IMR-90 (cell line): ENCODE results near the gene EFCC1. TPM values are rescaled to one million over a fixed set of nuclear protein-coding genes. Genes with fewer than 3 reads are reported as not detected.

Source experiments
- ATAC-seq: fragments of 200-7000 bp; cut with Tn5 transposase; 2 replicates; pipeline ENCODE4 v1.9.1; 2020; ENCODE audit warnings: low read depth, mild to moderate bottlenecking, moderate library complexity
- BruUV-seq: library from RNA; stranded (reverse); fragments of 400-500 nt; replicated peaks from 2 replicates; lab custom pipeline; 2021; lab: Mats Ljungman, UMichigan
- CTCF ChIA-PET: fragments of 300-600 bp; formaldehyde crosslinking; extraction: SDS; loops from one replicate; lab custom pipeline; 2021; ENCODE audit warnings: antibody characterized with exemption; lab: Yijun Ruan, JAX
- POLR2A ChIA-PET: fragments of 300-600 bp; sonication (Branson Sonifier 250); formaldehyde crosslinking; loops from one replicate; lab custom pipeline; 2022; ENCODE audit warnings: antibody characterized with exemption; ENCODE audit not compliant: unreplicated experiment; lab: Charles Lee
- DNase-seq: peaks from one replicate; pipeline ENCODE4 v3.0.0; 2013
- H2AFZ ChIP-seq: replicated peaks from 2 replicates; pipeline ENCODE3; 2013; ENCODE audit warnings: low read length, mild to moderate bottlenecking; ENCODE audit not compliant: poor library complexity
- H2AK5ac ChIP-seq: 2 replicates; pipeline ENCODE4 v1.6.1; 2013; ENCODE audit warnings: low read depth, low read length, inconsistent platforms
- H2AK9ac ChIP-seq: replicated peaks from 2 replicates; pipeline ENCODE3; 2013; ENCODE audit warnings: mild to moderate bottlenecking, low read depth, low read length, moderate library complexity; ENCODE audit not compliant: poor library complexity
- H2BK120ac ChIP-seq: 2 replicates; pipeline ENCODE4 v1.6.1; 2013; ENCODE audit warnings: low read depth, low read length, inconsistent platforms
- H2BK15ac ChIP-seq: 3 replicates; pipeline ENCODE4 v1.6.1; 2013; ENCODE audit warnings: low read depth, low read length, inconsistent platforms
- H2BK20ac ChIP-seq: 2 replicates; pipeline ENCODE4 v1.6.1; 2013; ENCODE audit warnings: low read depth, mild to moderate bottlenecking, inconsistent platforms, low read length, moderate library complexity
- H2BK5ac ChIP-seq: 2 replicates; pipeline ENCODE4 v1.6.1; 2013; ENCODE audit warnings: mild to moderate bottlenecking, low read depth, low read length, inconsistent platforms; ENCODE audit not compliant: poor library complexity, severe bottlenecking
- H3K14ac ChIP-seq: replicated peaks from 2 replicates; pipeline ENCODE4 v1.6.1; 2013; ENCODE audit warnings: low read depth, low read length, inconsistent platforms
- H3K18ac ChIP-seq: 2 replicates; pipeline ENCODE4 v1.6.1; 2013; ENCODE audit warnings: low read depth, low read length, control low read depth
- H3K23ac ChIP-seq: 2 replicates; pipeline ENCODE4 v1.6.1; 2013; ENCODE audit warnings: low read depth, low read length, inconsistent platforms
- H3K27ac ChIP-seq: 2 replicates; pipeline ENCODE4 v1.5.1; 2013; ENCODE audit warnings: mild to moderate bottlenecking, control low read depth, low read length; ENCODE audit not compliant: insufficient read depth
- H3K27me3 ChIP-seq: 2 replicates; pipeline ENCODE4 v1.6.1; 2013; ENCODE audit warnings: low read length; ENCODE audit not compliant: control insufficient read depth, insufficient read depth
- H3K36me3 ChIP-seq: 2 replicates; pipeline ENCODE4 v1.6.1; 2013; ENCODE audit warnings: low read length, mixed read lengths; ENCODE audit not compliant: control insufficient read depth, insufficient read depth
- H3K4ac ChIP-seq: 2 replicates; pipeline ENCODE4 v1.6.1; 2013; ENCODE audit warnings: low read depth, low read length, inconsistent platforms
- H3K4me1 ChIP-seq: 2 replicates; pipeline ENCODE4 v1.6.1; 2013; ENCODE audit warnings: low read length, mixed read lengths; ENCODE audit not compliant: control insufficient read depth, insufficient read depth
- H3K4me2 ChIP-seq: 2 replicates; pipeline ENCODE4 v1.6.1; 2013; ENCODE audit warnings: low read depth, mild to moderate bottlenecking, control low read depth, low read length, moderate library complexity
- H3K4me3 ChIP-seq: 2 replicates; pipeline ENCODE4 v1.5.1; 2013; ENCODE audit warnings: low read depth, mild to moderate bottlenecking, control low read depth, low read length, moderate library complexity; ENCODE audit not compliant: insufficient read depth
- H3K56ac ChIP-seq: 2 replicates; pipeline ENCODE4 v1.6.1; 2013; ENCODE audit warnings: low read length, inconsistent platforms; ENCODE audit not compliant: insufficient read depth; ENCODE audit errors: extremely low read depth
- H3K79me1 ChIP-seq, 2 experiments: 2 replicates each; pipeline ENCODE4 v1.6.1; 2013; ENCODE audit warnings: low read length in 2 of 2, inconsistent platforms in 1 of 2, low read depth in 1 of 2
- H3K9ac ChIP-seq: 2 replicates; pipeline ENCODE4 v1.6.1; 2013; ENCODE audit warnings: low read depth, low read length, control low read depth
- H3K9me1 ChIP-seq: 2 replicates; pipeline ENCODE4 v1.6.1; 2013; ENCODE audit warnings: low read length, inconsistent platforms; ENCODE audit not compliant: insufficient read depth
- H3K9me3 ChIP-seq: 2 replicates; pipeline ENCODE4 v1.6.1; 2013; ENCODE audit warnings: low read length; ENCODE audit not compliant: control insufficient read depth, insufficient read depth
- H4K20me1 ChIP-seq: 2 replicates; pipeline ENCODE4 v1.6.1; 2013; ENCODE audit warnings: low read length, inconsistent platforms; ENCODE audit not compliant: insufficient read depth
- H4K5ac ChIP-seq: 2 replicates; pipeline ENCODE4 v1.6.1; 2013; ENCODE audit warnings: mild to moderate bottlenecking, low read depth, low read length, control low read depth
- H4K8ac ChIP-seq, 2 experiments: 2 replicates each; pipeline ENCODE4 v1.6.1; 2013; ENCODE audit warnings: low read depth in 2 of 2, low read length in 2 of 2, control low read depth in 1 of 2, inconsistent platforms in 1 of 2
- H4K91ac ChIP-seq: 2 replicates; pipeline ENCODE4 v1.6.1; 2013; ENCODE audit warnings: low read depth, low read length, inconsistent platforms; ENCODE audit not compliant: insufficient read depth
- BHLHE40 ChIP-seq: fragments of 150-350 bp; IDR thresholded peaks from 2 replicates; pipeline ENCODE4 v1.6.1; 2016; ENCODE audit warnings: mild to moderate bottlenecking, low read depth, low read length
- MAFK ChIP-seq: IDR thresholded peaks from 2 replicates; pipeline ENCODE4 v1.6.1; 2012; ENCODE audit warnings: low read depth, low read length, improper control_type of control experiment
- WGBS, 2 experiments: methylation state at CpG; one replicate each; pipeline versions ENCODE4 v1.1.5 to v1.1.7; 2013; ENCODE audit warnings: missing lambda C conversion rate in 2 of 2; ENCODE audit not compliant: insufficient read length in 1 of 2; ENCODE audit errors: extremely low coverage in 2 of 2; 5-methylcytosine and 5-hydroxymethylcytosine counted together
- dilution Hi-C: fragments of 300-500 bp; cut with HindIII; formaldehyde crosslinking; loops from one replicate; pipeline ENCODE4 v1.14.3; 2018; ENCODE audit warnings: low sequenced_read_pairs; ENCODE audit not compliant: unreplicated experiment
- in situ Hi-C: fragments of 300-500 bp; cut with MboI; formaldehyde crosslinking; loops from 3 replicates; pipeline ENCODE4 v1.14.3; 2019; ENCODE audit warnings: low sequenced_read_pairs, inconsistent platforms, mixed read lengths
- intact Hi-C: fragments of 100-400 bp; cut with micrococcal nuclease; formaldehyde crosslinking; loops from 2 replicates; pipeline ENCODE4 v1.10.0; 2022
- polyA plus RNA-seq, 3 experiments: library from polyadenylated mRNA; depleted of rRNA; stranded (reverse); fragments of >200 nt; gene quantifications; 2 replicates each; pipeline ENCODE4 v1.2.3, GENCODE V29; 2012; ENCODE audit warnings: low replicate concordance in 1 of 3
- total RNA-seq: library from RNA; depleted of rRNA; stranded (reverse); fragments of >200 nt; gene quantifications from 2 replicates; pipeline ENCODE4 v1.2.3, GENCODE V29; 2012
- TF ChIP-seq, protein P1 (sequence below): fragments of 150-350 bp; IDR thresholded peaks from 2 replicates; pipeline ENCODE4 v1.6.1; 2017; ENCODE audit warnings: mild to moderate bottlenecking, antibody characterized with exemption, low read length, low read depth

Gene EFCC1
- total and polyA plus RNA-seq, 2 of the 4 experiments (the other 2 are of a cell fraction) = not detected

DNA sequence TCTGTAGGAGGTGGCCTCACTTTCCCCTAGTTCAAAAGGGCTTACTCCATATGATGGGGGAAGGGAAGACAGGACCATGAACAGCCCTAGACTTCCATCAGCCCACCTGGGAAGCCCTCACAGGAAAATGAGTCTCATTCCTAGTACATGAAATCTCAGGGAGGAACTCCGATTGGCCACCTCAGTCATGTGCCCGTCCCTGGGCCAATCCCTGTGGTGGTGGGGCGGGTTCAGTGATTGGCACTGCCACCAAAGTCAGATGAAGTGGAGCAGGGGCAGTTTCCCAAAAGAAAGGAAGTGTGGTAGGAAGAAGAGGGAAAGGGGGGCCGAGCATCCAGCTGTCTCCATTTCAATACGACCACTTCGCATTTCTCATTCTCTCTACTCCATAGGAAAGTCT lies 33.5 kb downstream of the EFCC1 start:
- Histone ChIP-seq H3K14ac (no peak overlapping the region), H3K27me3 (peaks cover 45% of the 10 kb centered on the region), H2AK9ac (no peak overlapping the region), H3K4me2 (no peak overlapping the region), H3K27ac (no peak overlapping the region), H2AK5ac (no peak overlapping the region), H3K9me1 (no peaks in the 10 kb centered on the region), H4K5ac (no peak overlapping the region), H3K9ac (no peak overlapping the region), H3K4me3 (no peak overlapping the region), H2BK5ac (no peak overlapping the region), H2BK20ac (no peak overlapping the region), H3K4ac (no peak overlapping the region), H2BK120ac (no peak overlapping the region), H3K36me3 (no peaks in the 10 kb centered on the region), H3K18ac (no peak overlapping the region), H2BK15ac (no peak overlapping the region), H4K91ac (no peak overlapping the region), H3K23ac (no peak overlapping the region), H4K8ac (no peak overlapping the region), H3K79me1 (no peaks in the 10 kb centered on the region), H3K4me1 (peaks cover 2% of the 10 kb centered on the region; the same call in 1 of the 2 replicates), H2AFZ (no peak overlapping the region), H3K9me3 (peaks cover 3% of the 10 kb centered on the region; the same call in 1 of the 2 replicates), H3K56ac (no peak overlapping the region), H4K20me1 (0 out of 2 replicates have a peak, but pooled peaks cover 3% of the 10 kb centered on the region)
- ChIA-PET POLR2A (no interaction called here), CTCF (interaction anchor here (1.6 kb wide), 1 partner anchor 17 kb away, joined by 4 read pairs; no protein-coding TSS in a partner anchor)
- in situ Hi-C loops (no loop called here), intact Hi-C loops (no loop called here), dilution Hi-C loops (no loop called here)
- ATAC-seq = peak; percentile 29; the same call in 1 of the 2 replicates
- BruUV-seq = no TSS peak
- no peak for DNase-seq
- TF ChIP-seq, protein P1, sequence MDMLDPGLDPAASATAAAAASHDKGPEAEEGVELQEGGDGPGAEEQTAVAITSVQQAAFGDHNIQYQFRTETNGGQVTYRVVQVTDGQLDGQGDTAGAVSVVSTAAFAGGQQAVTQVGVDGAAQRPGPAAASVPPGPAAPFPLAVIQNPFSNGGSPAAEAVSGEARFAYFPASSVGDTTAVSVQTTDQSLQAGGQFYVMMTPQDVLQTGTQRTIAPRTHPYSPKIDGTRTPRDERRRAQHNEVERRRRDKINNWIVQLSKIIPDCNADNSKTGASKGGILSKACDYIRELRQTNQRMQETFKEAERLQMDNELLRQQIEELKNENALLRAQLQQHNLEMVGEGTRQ = peak; percentile 86
- TF ChIP-seq BHLHE40 (no peak), MAFK (no peak)
- 100% methylated on average over 1 of the region's 6 CpGs; no CpG with 5 or more reads in 1 of the 2 experiments for WGBS, 2 experiments
